HepG2 (cell line): Measurements from ENCODE around the gene YWHAH. TPM values are rescaled to one million over a fixed set of nuclear protein-coding genes. Genes with fewer than 3 reads are reported as not detected.

Source experiments
- ATAC-seq: fragments of 200-7000 bp; cut with Tn5 transposase; 3 replicates; pipeline ENCODE4 v1.9.1; 2020; ENCODE audit warnings: mild to moderate bottlenecking, moderate library complexity
- BruUV-seq: library from RNA; stranded (reverse); fragments of 400-500 nt; replicated peaks from 2 replicates; lab custom pipeline; 2021; lab: Mats Ljungman, UMichigan
- CTCF ChIA-PET: fragments of 300-600 bp; formaldehyde crosslinking; extraction: SDS; loops from one replicate; lab custom pipeline; 2021; ENCODE audit warnings: low total read pairs, inconsistent platforms, low intra/inter-chr PET ratio; lab: Yijun Ruan, JAX
- POLR2A ChIA-PET: fragments of 350-600 bp; sonication (Branson Sonifier 250); formaldehyde crosslinking; loops from one replicate; lab custom pipeline; 2020; ENCODE audit warnings: antibody characterized with exemption, inconsistent platforms; lab: Yijun Ruan, JAX
- DNase-seq: peaks from one replicate; pipeline ENCODE4 v3.0.0-alpha.2; 2015; ENCODE audit warnings: low spot score
- FAIRE-seq: peaks from 3 replicates; lab custom pipeline; 2011; peaks lifted over from hg19 to GRCh38; lab: Jason Lieb, UNC
- H2AFZ ChIP-seq: one replicate; pipeline ENCODE4 v1.6.1; 2011; ENCODE audit warnings: low read length, inconsistent platforms
- H3K27ac ChIP-seq: fragments of 300-600 bp; 3 replicates; pipeline ENCODE4 v1.8.0; 2011; ENCODE audit warnings: mixed run types, mild to moderate bottlenecking, mixed read lengths, low read length, inconsistent platforms; ENCODE audit not compliant: insufficient read depth; ENCODE audit errors: extremely low read length
- H3K27me3 ChIP-seq, 2 experiments: fragments of 200-600 bp in 1 of 2; 2 replicates in 1 of 2; 3 replicates in 1 of 2; pipeline versions ENCODE4 v1.6.0 to v1.8.0; 2011; ENCODE audit warnings: low read length in 2 of 2, mild to moderate bottlenecking in 2 of 2, moderate library complexity in 2 of 2, inconsistent platforms in 1 of 2; ENCODE audit not compliant: insufficient read depth in 2 of 2, control insufficient read depth in 1 of 2
- H3K36me3 ChIP-seq, 2 experiments: fragments of 200-600 bp in 1 of 2; replicated peaks in 1 of 2; 2 replicates in 1 of 2; 3 replicates in 1 of 2; pipeline versions ENCODE4 v1.5.1 to v1.8.0; 2011; ENCODE audit warnings: low read length in 2 of 2, inconsistent platforms in 1 of 2; ENCODE audit not compliant: insufficient read depth in 2 of 2, control insufficient read depth in 1 of 2
- H3K4me1 ChIP-seq: 2 replicates; pipeline ENCODE4 v1.5.1; 2012; ENCODE audit warnings: low read length, inconsistent platforms; ENCODE audit not compliant: insufficient read depth
- H3K4me2 ChIP-seq: 2 replicates; pipeline ENCODE4 v1.6.0; 2011; ENCODE audit warnings: low read depth, low read length, inconsistent platforms
- H3K4me3 ChIP-seq, 3 experiments: fragments of 200-600 bp in 1 of 3; sonication (generic), shearing (Covaris generic) in 1 of 3; replicated peaks in 1 of 3; 2 replicates each; pipeline ENCODE4 v1.5.1; 2011 to 2016; ENCODE audit warnings: low read length in 3 of 3, inconsistent platforms in 2 of 3, low read depth in 2 of 3, mild to moderate bottlenecking in 2 of 3, control low read depth in 1 of 3, mixed read lengths in 1 of 3; ENCODE audit not compliant: insufficient read depth in 1 of 3
- H3K79me2 ChIP-seq: one replicate; pipeline ENCODE4 v1.6.1; 2011; ENCODE audit warnings: low read length, inconsistent platforms; ENCODE audit not compliant: insufficient read depth
- H3K9ac ChIP-seq: 2 replicates; pipeline ENCODE4 v1.6.0; 2011; ENCODE audit warnings: mild to moderate bottlenecking, low read depth, low read length, inconsistent platforms; ENCODE audit not compliant: insufficient read depth
- H3K9me3 ChIP-seq: 2 replicates; pipeline ENCODE4 v1.5.1; 2012; ENCODE audit warnings: mild to moderate bottlenecking, low read length
- H4K20me1 ChIP-seq: 2 replicates; pipeline ENCODE4 v1.6.0; 2011; ENCODE audit warnings: inconsistent platforms, mild to moderate bottlenecking, low read length, moderate library complexity; ENCODE audit not compliant: insufficient read depth
- ARID2 ChIP-seq: sonication (generic); formaldehyde crosslinking; IDR thresholded peaks from 2 replicates; pipeline ENCODE4 v1.8.1; 2022; ENCODE audit warnings: mild to moderate bottlenecking, missing genetic modification reagents, borderline replicate concordance
- CBX1 ChIP-seq: IDR thresholded peaks from one replicate; pipeline ENCODE4 v1.6.1; 2016; ENCODE audit warnings: antibody characterized with exemption, low read depth
- FOSL2 ChIP-seq: sonication (generic); formaldehyde crosslinking; IDR thresholded peaks from 2 replicates; pipeline ENCODE4 v1.4.0; 2020; ENCODE audit warnings: missing genetic modification reagents
- FOXA3 ChIP-seq: IDR thresholded peaks from 2 replicates; pipeline ENCODE4 v1.6.1; 2016; ENCODE audit warnings: missing genetic modification reagents, missing compliant biosample characterization
- GATAD1 ChIP-seq: IDR thresholded peaks from 2 replicates; pipeline ENCODE4 v1.6.1; 2016; ENCODE audit warnings: missing genetic modification reagents, missing compliant biosample characterization
- HMG20B ChIP-seq: conservative IDR thresholded peaks from 2 replicates; pipeline ENCODE4 v1.6.1; 2016; ENCODE audit warnings: missing genetic modification reagents, missing compliant biosample characterization
- MED8 ChIP-seq: sonication (generic); formaldehyde crosslinking; IDR thresholded peaks from 2 replicates; pipeline ENCODE4 v1.8.1; 2023; ENCODE audit warnings: mild to moderate bottlenecking, missing genetic modification reagents; ENCODE audit not compliant: insufficient replicate concordance
- NCOR1 ChIP-seq: fragments of 200-600 bp; sonication (generic); IDR thresholded peaks from 2 replicates; pipeline ENCODE4 v1.7.0; 2017; ENCODE audit warnings: antibody characterized with exemption, low read length, borderline replicate concordance
- NFATC3 ChIP-seq: sonication (generic); formaldehyde crosslinking; IDR thresholded peaks from 2 replicates; pipeline ENCODE4 v1.5.1; 2020; ENCODE audit warnings: mild to moderate bottlenecking, missing genetic modification reagents
- NR3C1 ChIP-seq: sonication (generic); formaldehyde crosslinking; IDR thresholded peaks from 2 replicates; pipeline ENCODE4 v1.4.0; 2020; ENCODE audit warnings: missing genetic modification reagents
- PLSCR1 ChIP-seq: sonication (generic); formaldehyde crosslinking; IDR thresholded peaks from 2 replicates; pipeline ENCODE4 v1.5.0; 2020; ENCODE audit warnings: missing genetic modification reagents, mild to moderate bottlenecking, borderline replicate concordance
- SALL1 ChIP-seq: sonication (generic); formaldehyde crosslinking; IDR thresholded peaks from 2 replicates; pipeline ENCODE4 v1.8.0; 2022; ENCODE audit warnings: mild to moderate bottlenecking, missing genetic modification reagents
- SOX6 ChIP-seq, 2 experiments: fragments of 450-650 bp in 1 of 2; sonication (generic) in 1 of 2; formaldehyde crosslinking in 1 of 2; IDR thresholded peaks; 2 replicates each; pipeline versions ENCODE4 v1.4.0 to v1.6.1; 2017 to 2020; ENCODE audit warnings: antibody characterized with exemption in 1 of 2, mild to moderate bottlenecking in 1 of 2, missing genetic modification reagents in 1 of 2
- SP4 ChIP-seq: sonication (generic); formaldehyde crosslinking; IDR thresholded peaks from 2 replicates; pipeline ENCODE4 v1.8.1; 2023; ENCODE audit warnings: mild to moderate bottlenecking, missing genetic modification reagents
- TARDBP ChIP-seq: sonication (generic); formaldehyde crosslinking; IDR thresholded peaks from 2 replicates; pipeline ENCODE4 v1.8.0; 2022; ENCODE audit warnings: mild to moderate bottlenecking, missing genetic modification reagents
- TBX2 ChIP-seq: sonication (generic); formaldehyde crosslinking; IDR thresholded peaks from 2 replicates; pipeline ENCODE4 v1.5.0; 2020; ENCODE audit warnings: missing genetic modification reagents, mild to moderate bottlenecking, borderline replicate concordance
- TEAD3 ChIP-seq: optimal IDR thresholded peaks from 2 replicates; pipeline ENCODE3; 2016; ENCODE audit warnings: borderline replicate concordance
- UBTF ChIP-seq: sonication (generic); formaldehyde crosslinking; IDR thresholded peaks from 2 replicates; pipeline ENCODE4 v1.4.0; 2020; ENCODE audit warnings: mild to moderate bottlenecking, missing genetic modification reagents
- ZBTB14 ChIP-seq: sonication (generic); formaldehyde crosslinking; IDR thresholded peaks from 2 replicates; pipeline ENCODE4 v1.4.0; 2020; ENCODE audit warnings: missing genetic modification reagents
- ZNF33B ChIP-seq: sonication (generic); formaldehyde crosslinking; IDR thresholded peaks from 2 replicates; pipeline ENCODE4 v1.5.1; 2020; ENCODE audit warnings: mild to moderate bottlenecking, missing genetic modification reagents
- ZNF549 ChIP-seq: sonication (generic); formaldehyde crosslinking; IDR thresholded peaks from 2 replicates; pipeline ENCODE4 v1.5.0; 2020; ENCODE audit warnings: missing genetic modification reagents
- WGBS: methylation state at CpG from one replicate; pipeline ENCODE4 v1.1.6; 2017; ENCODE audit warnings: low lambda C conversion rate; 5-methylcytosine and 5-hydroxymethylcytosine counted together
- in situ Hi-C: cut with HindIII; loops from 2 replicates; pipeline ENCODE4 v1.10.0; 2017; ENCODE audit warnings: low pct_unique_long_range_greater_than_20kb; ENCODE audit not compliant: extremely low pct_ligation_motif_present
- intact Hi-C: fragments of 100-400 bp; cut with micrococcal nuclease; formaldehyde crosslinking; loops from one replicate; pipeline ENCODE4 v1.10.0; 2022; ENCODE audit not compliant: unreplicated experiment
- polyA plus RNA-seq, 8 experiments: library from polyadenylated mRNA; depleted of rRNA in 3 of 8; stranded (reverse) in 7 of 8; unstranded in 1 of 8; fragments of >200 nt; fragmentation: Illumina TruSeq in 4 of 8; extraction: Trizol in 4 of 8; gene quantifications; 2 replicates each; pipeline versions ENCODE4 v1.2.1 to v1.2.3, GENCODE V29; 2011 to 2016; ENCODE audit warnings: low read depth in 4 of 8, missing spikeins in 1 of 8, mixed read lengths in 1 of 8; ENCODE audit not compliant: insufficient read depth in 1 of 8
- total RNA-seq, 5 experiments: library from RNA; depleted of rRNA; stranded (reverse); fragments of >200 nt; fragmentation: Illumina TruSeq; extraction: Trizol; gene quantifications; 2 replicates each; pipeline ENCODE4 v1.2.3, GENCODE V29; 2016; ENCODE audit warnings: low read depth in 1 of 5

Gene YWHAH
- total and polyA plus RNA-seq, 2 of the 13 experiments (the other 11 are each of a cell fraction or from before 2014, with no cell fraction given): 35.6 to 92.7 TPM

- ChIA-PET POLR2A (interaction anchor here (0.7 to 2.2 kb wide), 5 partner anchors 10 to 132 kb away, joined by 3 to 10 read pairs (median 4); no protein-coding TSS in a partner anchor), CTCF (no interaction called here)
- WGBS: 10% methylated on average over 2 of the region's 76 CpGs
- no peaks in the 10 kb centered on the region for H3K9me3 ChIP-seq
- H4K20me1 ChIP-seq: peaks cover 4% of the 10 kb centered on the region; the same call in 1 of the 2 replicates
- peak overlapping the region; percentile 86 for H3K27ac ChIP-seq
- DNase-seq (no peak), ATAC-seq (peak; percentile 30), FAIRE-seq (no peak)
- peaks cover 44% of the 10 kb centered on the region for H3K4me1 ChIP-seq
- no TSS peak for BruUV-seq
- in situ Hi-C loops: loop anchor here (5.0 to 10.0 kb wide), 2 partner anchors 73 to 190 kb away; partner anchors contain the start of genes DEPDC5 and PRR14L
- H3K9ac ChIP-seq: peak overlapping the region; percentile 90
- intact Hi-C loops: loop anchor here (1.0 kb wide), 1 partner anchor 284 kb away; no protein-coding TSS in a partner anchor
- peaks cover 0 to 1% of the 10 kb centered on the region in 2 experiments; a peak in 3 of 5 replicates for H3K36me3 ChIP-seq
- H2AFZ ChIP-seq: no peak overlapping the region
- peak overlapping the region; percentile 56 to 94 (median 94) for H3K4me3 ChIP-seq
- H3K79me2 ChIP-seq: peaks cover 42% of the 10 kb centered on the region
- H3K27me3 ChIP-seq: no peaks in the 10 kb centered on the region; a peak in 1 of 5 replicates
- peak overlapping the region; percentile 88 for H3K4me2 ChIP-seq
- no peak for TF ChIP-seq ZNF549 (CRISPR knock-in tag)
- no peak for TF ChIP-seq TARDBP (CRISPR knock-in tag)
- peak; percentile 49; the same call in 1 of the 2 replicates for TF ChIP-seq ARID2 (CRISPR knock-in tag)
- no peak for TF ChIP-seq HMG20B (CRISPR knock-in tag)
- peak; percentile 14; the same call in 1 of the 2 replicates for TF ChIP-seq TBX2 (CRISPR knock-in tag)
- no peak for TF ChIP-seq SOX6 (IDR thresholded peaks at IDR 0.05)
- TF ChIP-seq SOX6 (CRISPR knock-in tag; IDR thresholded peaks at IDR 0.05): peak; percentile 35; the same call in 1 of the 2 replicates
- no peak for TF ChIP-seq FOXA3 (CRISPR knock-in tag)
- TF ChIP-seq GATAD1 (CRISPR knock-in tag): no peak
- TF ChIP-seq FOSL2 (CRISPR knock-in tag): no peak
- TF ChIP-seq NCOR1: no peak
- peak; percentile 10; the same call in 1 of the 2 replicates for TF ChIP-seq ZBTB14 (CRISPR knock-in tag)
- no peak for TF ChIP-seq ZNF33B (CRISPR knock-in tag)
- TF ChIP-seq MED8 (CRISPR knock-in tag): peak; percentile 48
- TF ChIP-seq PLSCR1: no peak
- no peak for TF ChIP-seq NFATC3
- peak; percentile 64 for TF ChIP-seq SP4
- no peak for TF ChIP-seq NR3C1
- peak; percentile 56; the same call in 1 of the 2 replicates for TF ChIP-seq UBTF
- TF ChIP-seq SALL1: peak; percentile 10; the same call in 1 of the 2 replicates
- TF ChIP-seq CBX1: peak; percentile 0
- no peak for TF ChIP-seq TEAD3 (CRISPR knock-in tag)
Observed at GRCh38 chr22:31944700-31945442, 536 bp downstream of the YWHAH start.
